ENCODE data around the gene GABBR2. TPM values are rescaled to one million over a fixed set of nuclear protein-coding genes. Genes with fewer than 3 reads are reported as not detected.
"Not testable (repeated sequence)": the region's sequence is repeated elsewhere in the genome, so short reads cannot be mapped to it uniquely, and the experiment has no call there.

GABBR2 gene
- total RNA-seq, 1 experiment from 2014 or later, result 0.74 TPM

- no peak for DNase-seq (ENCODE audit: low spot score)
These were observed 112.2 kb downstream of the GABBR2 start for GRCh38 chr9:98596486-98596885.

DNA sequence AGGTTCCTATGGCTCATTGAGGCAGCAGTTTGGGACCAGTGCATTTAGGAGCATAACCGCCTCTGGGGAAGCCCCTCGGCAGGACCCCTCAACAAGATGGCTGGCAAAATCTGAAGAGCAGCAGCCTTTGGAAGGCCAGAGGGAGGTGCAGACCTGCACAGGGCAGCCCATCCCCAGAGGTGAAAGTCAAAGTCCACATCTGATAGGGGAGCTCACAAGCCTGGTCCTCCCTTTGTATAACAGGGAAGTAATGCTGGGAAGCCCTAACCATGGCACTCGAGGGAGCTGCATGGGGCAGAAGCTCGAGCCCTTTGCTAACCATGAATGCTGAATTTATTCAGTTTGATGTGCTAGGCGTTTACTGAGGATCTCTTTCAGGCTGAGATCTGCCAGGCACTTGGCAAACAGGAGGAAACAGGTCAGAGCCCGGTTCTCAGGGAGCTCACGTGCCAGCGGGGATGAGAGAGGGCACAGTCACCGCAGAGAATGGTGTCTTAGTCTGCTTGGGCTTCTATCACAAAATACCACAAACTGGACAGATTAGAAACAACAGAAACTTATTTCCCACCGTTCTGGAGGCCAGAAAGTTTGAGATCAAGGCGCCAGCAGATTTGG, 114.1 kb downstream of the GABBR2 start:
- no peak for DNase-seq (ENCODE audit: low spot score)

DNA sequence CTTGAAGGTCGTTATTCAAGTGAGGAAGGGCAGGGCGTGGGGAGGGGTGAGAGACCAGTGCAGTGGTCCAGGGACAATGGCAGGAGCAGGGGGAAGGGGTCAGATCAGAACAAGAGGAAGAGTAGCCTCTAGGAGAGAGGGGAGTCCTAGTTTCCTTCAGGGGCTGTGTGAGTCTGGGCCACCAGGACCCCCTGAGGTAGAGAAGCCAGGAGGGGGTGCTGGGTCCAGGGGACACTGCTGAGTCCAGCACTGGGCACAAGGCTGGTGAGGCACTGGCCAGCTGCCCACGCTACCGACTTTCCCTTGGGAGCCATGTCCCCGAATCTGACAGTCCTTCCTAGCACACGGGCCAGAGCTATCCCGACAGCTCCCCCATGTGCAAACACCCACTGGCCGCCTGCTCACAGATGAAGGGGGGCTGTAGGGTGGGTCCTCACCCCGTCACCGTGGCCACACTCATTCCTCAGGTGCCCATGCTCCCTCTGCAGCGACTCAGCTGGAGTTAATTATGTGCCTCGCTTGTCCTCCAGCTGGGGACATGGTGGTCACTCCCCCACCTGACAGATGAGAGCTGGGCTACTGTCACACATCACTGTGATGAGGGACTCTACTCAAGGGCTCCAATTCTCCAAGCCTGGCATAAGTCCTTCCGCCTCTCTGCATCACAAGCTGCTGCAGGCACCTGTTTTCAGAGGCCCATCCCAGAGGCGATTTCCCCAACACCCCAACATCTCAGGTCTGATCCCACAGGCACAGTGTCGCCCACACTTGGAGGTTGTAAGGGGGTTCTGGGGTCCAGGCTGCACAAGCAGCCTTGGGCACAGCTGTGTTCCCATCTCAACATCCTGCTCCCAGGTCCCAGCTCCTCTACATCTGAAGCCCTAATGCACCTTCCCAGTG, 115.1 kb downstream of the GABBR2 start:
- no peak for DNase-seq (ENCODE audit: low spot score)

- no peak for DNase-seq (ENCODE audit: low spot score)
These were observed 117.0 kb downstream of the GABBR2 start for GRCh38 chr9:98591696-98592095.

- no peak for DNase-seq (ENCODE audit: low spot score)
These were observed 118.6 kb downstream of the GABBR2 start for GRCh38 chr9:98590101-98590500.

- DNase-seq (ENCODE audit: low spot score), result no peak
These were observed 119.6 kb downstream of the GABBR2 start for GRCh38 chr9:98589102-98589501.

GRCh38 chr9:98584853-98585438, 123.8 kb downstream of the GABBR2 start:
- not testable (repeated sequence) for DNase-seq (ENCODE audit: low spot score)

DNA sequence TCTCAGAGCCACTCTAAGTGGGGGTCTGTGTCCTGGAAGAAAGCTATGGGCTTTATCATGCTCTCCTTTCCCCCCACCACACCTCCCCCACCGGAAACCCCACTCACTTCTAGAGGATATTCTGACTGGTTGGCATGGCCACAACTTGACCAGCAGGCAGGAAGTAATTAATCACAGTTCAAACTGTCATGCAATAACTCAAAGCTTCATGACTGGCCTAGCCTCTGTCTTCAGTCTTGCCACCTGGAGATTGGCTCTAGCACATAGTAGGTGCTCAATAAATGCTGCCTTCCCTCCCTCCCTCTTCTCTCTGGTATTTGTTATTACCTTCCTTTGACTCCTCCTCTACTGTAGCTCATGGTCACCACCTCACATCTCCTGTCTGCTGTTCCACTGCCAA, 124.7 kb downstream of the GABBR2 start:
- DNase-seq (ENCODE audit: low spot score), result peak; percentile 43

DNA sequence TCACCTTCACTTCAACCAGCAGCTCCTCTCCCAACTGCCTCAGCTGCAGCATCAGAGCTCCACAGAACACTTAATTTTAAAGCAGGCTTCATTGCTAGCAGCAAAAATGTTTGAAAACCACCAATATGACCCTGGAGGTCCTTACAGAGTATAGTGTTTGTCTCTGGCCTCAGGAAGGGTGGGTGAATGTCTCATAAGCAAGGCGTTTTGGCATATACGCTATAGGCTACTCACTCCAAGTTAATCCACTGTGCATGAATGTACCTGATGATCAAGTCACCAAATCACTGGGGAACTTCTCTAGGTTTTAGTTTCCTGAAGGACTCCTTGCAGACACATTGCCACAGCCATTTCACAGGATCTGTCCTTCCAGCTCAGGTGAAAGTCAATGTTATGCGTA, 125.3 kb downstream of the GABBR2 start:
- DNase-seq (ENCODE audit: low spot score), result no peak

- no peak for DNase-seq (ENCODE audit: low spot score)
These were observed 127.8 kb downstream of the GABBR2 start for GRCh38 chr9:98580956-98581355.

- DNase-seq (ENCODE audit: low spot score), result no peak
These were observed 129.0 kb downstream of the GABBR2 start for GRCh38 chr9:98579700-98580099.

GRCh38 chr9:98577446-98577845, 131.3 kb downstream of the GABBR2 start:
- DNase-seq (ENCODE audit: low spot score), result no peak

- DNase-seq (ENCODE audit: low spot score), result no peak
These were observed 131.9 kb downstream of the GABBR2 start for GRCh38 chr9:98576859-98577258.

GRCh38 chr9:98576354-98576753, 132.4 kb downstream of the GABBR2 start:
- no peak for DNase-seq (ENCODE audit: low spot score)

GRCh38 chr9:98575379-98576346, 133.1 kb downstream of the GABBR2 start:
- DNase-seq (ENCODE audit: low spot score), result peak; percentile 94

DNA sequence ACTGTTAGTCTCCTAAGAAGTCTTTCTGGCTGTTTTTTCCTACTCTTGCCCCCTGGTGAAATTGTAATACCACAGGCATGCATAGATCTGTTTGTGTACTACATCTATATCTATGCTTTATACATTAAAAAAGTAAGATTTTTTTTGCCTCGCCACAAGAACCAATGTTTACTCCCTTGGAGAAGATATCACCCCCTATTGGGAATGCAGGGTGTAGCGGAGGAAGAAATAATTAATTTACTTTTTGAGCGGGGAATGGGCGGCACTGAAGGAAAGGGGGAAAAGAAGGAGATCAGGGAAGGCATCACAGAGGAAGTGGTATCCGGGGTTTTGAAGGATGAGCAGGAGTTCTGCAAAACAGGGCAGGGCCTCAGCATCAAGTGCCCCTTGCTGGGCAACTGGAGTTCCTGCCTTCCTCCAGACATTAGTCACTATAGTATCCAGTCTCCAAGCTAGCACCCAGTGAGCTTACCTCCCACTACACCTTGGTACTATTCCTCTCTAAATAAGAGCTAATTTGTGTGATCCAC, 134.9 kb downstream of the GABBR2 start:
- no peak for DNase-seq (ENCODE audit: low spot score)

- no peak for DNase-seq (ENCODE audit: low spot score)
These were observed 135.9 kb downstream of the GABBR2 start for GRCh38 chr9:98572796-98573195.

GRCh38 chr9:98572054-98572627, 136.6 kb downstream of the GABBR2 start:
- DNase-seq (ENCODE audit: low spot score), result no peak

DNA sequence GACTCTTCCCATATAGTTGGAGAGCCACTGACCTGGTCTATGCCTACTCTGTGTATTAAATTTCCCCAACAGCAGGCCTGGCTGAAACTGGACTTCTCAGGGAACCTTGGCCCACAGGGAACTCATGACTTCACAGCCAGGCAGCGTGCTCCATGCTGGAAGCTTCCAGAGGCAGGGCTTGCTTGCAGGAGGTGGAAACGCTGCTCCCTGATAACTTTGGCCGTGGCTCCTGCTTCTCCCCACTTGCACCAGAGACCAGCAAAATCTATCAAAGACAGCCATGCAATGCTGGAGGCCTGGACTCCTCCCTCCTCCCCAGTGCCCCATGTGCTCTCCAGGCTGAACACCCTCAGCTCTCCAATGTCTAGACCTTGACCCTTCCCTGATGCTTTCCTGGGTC, 137.1 kb downstream of the GABBR2 start:
- DNase-seq (ENCODE audit: low spot score), result no peak

- no peak for DNase-seq (ENCODE audit: low spot score)
These were observed 137.9 kb downstream of the GABBR2 start for GRCh38 chr9:98570663-98571440.

All from A172 (cell line).